Glomerular visceral epithelial cell (primary cell): ENCODE data around the gene OTOP3.

Experiments used
- DNase-seq: peaks from one replicate; pipeline ENCODE4 v3.0.0-alpha.2; 2016; ENCODE audit errors: extremely low spot score

The OTOP3 gene

GRCh38 chr17:74986206-74986576 is 50.5 kb downstream of the OTOP3 start:
- DNase-seq = no peak

GRCh38 chr17:74987418-74987908 is 51.8 kb downstream of the OTOP3 start, which contains the start of gene CDR2L:
Gene CDR2L, plus strand, starts transcription at chr17:74987632. Its CDS starts 412 bp downstream, at chr17:74988044.
- peak; percentile 95 for DNase-seq

GRCh38 chr17:74987909-74988711 is 52.4 kb downstream of the OTOP3 start:
- peak; percentile 65 for DNase-seq

GRCh38 chr17:74990581-74991105 is 54.9 kb downstream of the OTOP3 start:
- DNase-seq = no peak

- DNase-seq = no peak
These were observed 56.5 kb downstream of the OTOP3 start for GRCh38 chr17:74992223-74992622.

- DNase-seq = no peak
These were observed 58.7 kb downstream of the OTOP3 start for GRCh38 chr17:74994440-74994839.

GRCh38 chr17:74995847-74996246 is 60.1 kb downstream of the OTOP3 start:
- DNase-seq = no peak

GRCh38 chr17:74998783-74999182 is 63.1 kb downstream of the OTOP3 start:
- DNase-seq = no peak

- no peak for DNase-seq
These were observed 63.8 kb downstream of the OTOP3 start for GRCh38 chr17:74999523-74999922.
